Measurements from ENCODE around the gene SSRP1. TPM values are rescaled to one million over a fixed set of nuclear protein-coding genes. Genes with fewer than 3 reads are reported as not detected.
"Not testable (repeated sequence)": the region's sequence is repeated elsewhere in the genome, so short reads cannot be mapped to it uniquely, and the experiment has no call there.

The SSRP1 gene
- total and polyA plus RNA-seq, 7 experiments from 2014 or later, result 34.3 to 146 (median 54.7) TPM

- ChIA-PET POLR2A (no interaction called here), CTCF (no interaction called here)
- H3K9me3 Mint-ChIP-seq, result peaks cover 0 to 23% (median 10%) of the 10 kb centered on the region in 11 donors
- Histone ChIP-seq H3K27me3 (ENCODE audit: control insufficient read depth in 2 of 2, insufficient read depth in 2 of 2, low read length in 2 of 2) (no peaks in the 10 kb centered on the region), H3K36me3 (ENCODE audit: control insufficient read depth in 2 of 3, insufficient read depth in 3 of 3, low read length in 3 of 3) (peaks cover 0 to 40% (median 0%) of the 10 kb centered on the region in 3 experiments), H3K9me3 (ENCODE audit: control insufficient read depth in 2 of 3, low read length in 3 of 3) (peaks cover 0 to 19% (median 4%) of the 10 kb centered on the region in 3 experiments), H3K4me1 (ENCODE audit: control insufficient read depth in 2 of 2, insufficient read depth in 2 of 2, low read length in 2 of 2) (no peaks in the 10 kb centered on the region), H3K4me3 (ENCODE audit: low read length) (no peak overlapping the region), H3K27ac (ENCODE audit: low read depth, low read length) (no peak overlapping the region)
- no peak for DNase-seq
- H3K27me3 Mint-ChIP-seq, result no peaks in the 10 kb centered on the region
- H3K4me1 Mint-ChIP-seq, result peaks cover 0 to 6% (median 0%) of the 10 kb centered on the region in 7 donors
- no peak for ATAC-seq
- intact Hi-C loops (cut with micrococcal nuclease), result no loop called here
- H3K4me3 Mint-ChIP-seq, result no peak overlapping the region
- no peak overlapping the region for H3K27ac Mint-ChIP-seq
- H3K36me3 Mint-ChIP-seq, result peaks cover 20 to 58% (median 42%) of the 10 kb centered on the region in 5 donors
Observed at GRCh38 chr11:57302489-57302888, 33.2 kb downstream of the SSRP1 start.

GRCh38 chr11:57301711-57302423, 33.8 kb downstream of the SSRP1 start:
- peaks cover 0 to 25% (median 10%) of the 10 kb centered on the region in 11 donors for H3K9me3 Mint-ChIP-seq
- Histone ChIP-seq H3K27ac (ENCODE audit: low read depth, low read length) (no peak overlapping the region), H3K4me3 (ENCODE audit: low read length) (no peak overlapping the region), H3K4me1 (ENCODE audit: control insufficient read depth in 2 of 2, insufficient read depth in 2 of 2, low read length in 2 of 2) (no peaks in the 10 kb centered on the region), H3K27me3 (ENCODE audit: control insufficient read depth in 2 of 2, insufficient read depth in 2 of 2, low read length in 2 of 2) (no peaks in the 10 kb centered on the region), H3K9me3 (ENCODE audit: control insufficient read depth in 2 of 3, low read length in 3 of 3) (peaks cover 0 to 19% (median 4%) of the 10 kb centered on the region in 3 experiments), H3K36me3 (ENCODE audit: control insufficient read depth in 2 of 3, insufficient read depth in 3 of 3, low read length in 3 of 3) (peaks cover 0 to 40% (median 0%) of the 10 kb centered on the region in 3 experiments)
- H3K4me1 Mint-ChIP-seq, result peaks cover 0 to 4% (median 0%) of the 10 kb centered on the region in 7 donors
- ChIA-PET POLR2A (no interaction called here), CTCF (interaction anchor here (0.5 kb wide), 1 partner anchor 52 kb away, joined by 3 read pairs; no protein-coding TSS in a partner anchor)
- no peak overlapping the region for H3K4me3 Mint-ChIP-seq
- H3K36me3 Mint-ChIP-seq, result peaks cover 20 to 60% (median 44%) of the 10 kb centered on the region in 5 donors
- intact Hi-C loops (cut with micrococcal nuclease), result no loop called here
- no peak overlapping the region for H3K27ac Mint-ChIP-seq
- H3K27me3 Mint-ChIP-seq, result no peaks in the 10 kb centered on the region
- no peak for ATAC-seq
- DNase-seq, result no peak

GRCh38 chr11:57300785-57301184, 34.9 kb downstream of the SSRP1 start:
- ATAC-seq (no peak), DNase-seq (no peak)
- Mint-ChIP-seq H3K4me1 (peaks cover 0 to 4% (median 0%) of the 10 kb centered on the region in 7 donors), H3K27ac (no peak overlapping the region), H3K36me3 (peaks cover 20 to 65% (median 47%) of the 10 kb centered on the region in 5 donors), H3K4me3 (no peak overlapping the region), H3K9me3 (peaks cover 0 to 28% (median 13%) of the 10 kb centered on the region in 11 donors), H3K27me3 (peaks cover 0 to 2% (median 0%) of the 10 kb centered on the region in 5 donors)
- Histone ChIP-seq H3K4me1 (ENCODE audit: control insufficient read depth in 2 of 2, insufficient read depth in 2 of 2, low read length in 2 of 2) (no peaks in the 10 kb centered on the region), H3K36me3 (ENCODE audit: control insufficient read depth in 2 of 3, insufficient read depth in 3 of 3, low read length in 3 of 3) (peaks cover 0 to 40% (median 0%) of the 10 kb centered on the region in 3 experiments), H3K27me3 (ENCODE audit: control insufficient read depth in 2 of 2, insufficient read depth in 2 of 2, low read length in 2 of 2) (no peaks in the 10 kb centered on the region), H3K27ac (ENCODE audit: low read depth, low read length) (no peak overlapping the region), H3K9me3 (ENCODE audit: control insufficient read depth in 2 of 3, low read length in 3 of 3) (peaks cover 0 to 19% (median 4%) of the 10 kb centered on the region in 3 experiments), H3K4me3 (ENCODE audit: low read length) (no peak overlapping the region)
- CTCF ChIA-PET, result no interaction called here
- POLR2A ChIA-PET, result no interaction called here
- intact Hi-C loops (cut with micrococcal nuclease), result no loop called here

- peaks cover 0 to 19% (median 4%) of the 10 kb centered on the region in 3 experiments for H3K9me3 ChIP-seq (ENCODE audit: control insufficient read depth in 2 of 3, low read length in 3 of 3)
- ChIA-PET CTCF (no interaction called here), POLR2A (no interaction called here)
- ATAC-seq (no peak), DNase-seq (no peak)
- no peaks in the 10 kb centered on the region for H3K4me1 ChIP-seq (ENCODE audit: control insufficient read depth in 2 of 2, insufficient read depth in 2 of 2, low read length in 2 of 2)
- Mint-ChIP-seq H3K9me3 (peaks cover 0 to 28% (median 13%) of the 10 kb centered on the region in 11 donors), H3K4me1 (peaks cover 0 to 4% (median 0%) of the 10 kb centered on the region in 7 donors), H3K27ac (no peak overlapping the region), H3K36me3 (peaks cover 20 to 65% (median 47%) of the 10 kb centered on the region in 5 donors), H3K27me3 (peaks cover 0 to 2% (median 0%) of the 10 kb centered on the region in 5 donors), H3K4me3 (no peak overlapping the region)
- no peak overlapping the region for H3K4me3 ChIP-seq (ENCODE audit: low read length)
- peaks cover 0 to 40% (median 0%) of the 10 kb centered on the region in 3 experiments for H3K36me3 ChIP-seq (ENCODE audit: control insufficient read depth in 2 of 3, insufficient read depth in 3 of 3, low read length in 3 of 3)
- intact Hi-C loops (cut with micrococcal nuclease), result no loop called here
- no peak overlapping the region for H3K27ac ChIP-seq (ENCODE audit: low read depth, low read length)
- no peaks in the 10 kb centered on the region for H3K27me3 ChIP-seq (ENCODE audit: control insufficient read depth in 2 of 2, insufficient read depth in 2 of 2, low read length in 2 of 2)
Observed at GRCh38 chr11:57299150-57299737, 36.4 kb downstream of the SSRP1 start.

DNA sequence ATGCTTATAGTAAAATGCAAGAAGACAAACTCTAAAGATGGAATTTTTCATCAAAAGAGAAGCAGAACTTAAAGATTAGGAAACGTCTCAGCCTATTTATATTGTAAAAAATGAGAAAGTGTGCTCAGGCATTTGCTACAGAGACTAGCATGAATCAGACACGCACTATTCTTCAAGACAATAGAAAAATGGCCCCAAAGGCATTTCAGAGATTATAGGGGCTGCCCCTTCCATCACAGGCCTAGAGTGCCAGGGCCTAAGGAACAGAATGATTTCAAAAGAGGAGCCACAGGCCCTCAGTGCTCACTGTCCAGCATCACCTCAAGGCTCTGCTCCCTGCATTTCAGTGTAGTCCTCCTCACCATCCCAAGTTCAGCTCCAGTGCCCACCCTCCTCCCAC, 38.5 kb downstream of the SSRP1 start:
- no peaks in the 10 kb centered on the region for H3K27me3 ChIP-seq (ENCODE audit: control insufficient read depth in 2 of 2, insufficient read depth in 2 of 2, low read length in 2 of 2)
- H3K27me3 Mint-ChIP-seq, result peaks cover 0 to 2% (median 0%) of the 10 kb centered on the region in 5 donors
- H3K27ac ChIP-seq (ENCODE audit: low read depth, low read length), result no peak overlapping the region
- no peak for DNase-seq
- H3K4me1 ChIP-seq (ENCODE audit: control insufficient read depth in 2 of 2, insufficient read depth in 2 of 2, low read length in 2 of 2), result no peaks in the 10 kb centered on the region
- ChIA-PET CTCF (no interaction called here), POLR2A (no interaction called here)
- no peak overlapping the region for H3K4me3 Mint-ChIP-seq
- peaks cover 0 to 19% (median 4%) of the 10 kb centered on the region in 3 experiments for H3K9me3 ChIP-seq (ENCODE audit: control insufficient read depth in 2 of 3, low read length in 3 of 3)
- peaks cover 0 to 34% (median 0%) of the 10 kb centered on the region in 3 experiments for H3K36me3 ChIP-seq (ENCODE audit: control insufficient read depth in 2 of 3, insufficient read depth in 3 of 3, low read length in 3 of 3)
- H3K36me3 Mint-ChIP-seq, result peaks cover 20 to 51% (median 44%) of the 10 kb centered on the region in 5 donors
- no peaks in the 10 kb centered on the region for H3K4me1 Mint-ChIP-seq
- H3K4me3 ChIP-seq (ENCODE audit: low read length), result no peak overlapping the region
- intact Hi-C loops (cut with micrococcal nuclease), result no loop called here
- peaks cover 0 to 28% (median 13%) of the 10 kb centered on the region in 11 donors for H3K9me3 Mint-ChIP-seq
- no peak for ATAC-seq
- H3K27ac Mint-ChIP-seq, result no peak overlapping the region

GRCh38 chr11:57296205-57296604, 39.5 kb downstream of the SSRP1 start:
- H3K27ac Mint-ChIP-seq; H3K27ac ChIP-seq (ENCODE audit: low read depth, low read length); CTCF ChIA-PET; H3K27me3 ChIP-seq (ENCODE audit: control insufficient read depth in 2 of 2, insufficient read depth in 2 of 2, low read length in 2 of 2); H3K4me1 Mint-ChIP-seq; intact Hi-C loops (cut with micrococcal nuclease); H3K4me3 ChIP-seq (ENCODE audit: low read length); DNase-seq; ATAC-seq; H3K4me1 ChIP-seq (ENCODE audit: control insufficient read depth in 2 of 2, insufficient read depth in 2 of 2, low read length in 2 of 2); H3K27me3 Mint-ChIP-seq; POLR2A ChIA-PET; H3K4me3 Mint-ChIP-seq: not testable (repeated sequence)
- H3K9me3 Mint-ChIP-seq, result peaks cover 0 to 28% (median 13%) of the 10 kb centered on the region in 11 donors
- peaks cover 14 to 42% (median 34%) of the 10 kb centered on the region in 5 donors for H3K36me3 Mint-ChIP-seq
- peaks cover 0 to 19% (median 4%) of the 10 kb centered on the region in 3 experiments for H3K9me3 ChIP-seq (ENCODE audit: control insufficient read depth in 2 of 3, low read length in 3 of 3)
- H3K36me3 ChIP-seq (ENCODE audit: control insufficient read depth in 2 of 3, insufficient read depth in 3 of 3, low read length in 3 of 3), result peaks cover 0 to 24% (median 0%) of the 10 kb centered on the region in 3 experiments

Measured in naive thymus-derived CD4-positive, alpha-beta T cell (primary cell).